BJ (cell line): Measurements from ENCODE around the gene SOX15. TPM values are rescaled to one million over a fixed set of nuclear protein-coding genes. Genes with fewer than 3 reads are reported as not detected.

ENCODE experiments used
- CTCF ChIA-PET: fragments of 350-600 bp; formaldehyde crosslinking; extraction: SDS; loops from one replicate; lab custom pipeline; 2021; ENCODE audit warnings: antibody characterized with exemption, inconsistent platforms; lab: Yijun Ruan, JAX
- POLR2A ChIA-PET: fragments of 300-600 bp; sonication (Branson Sonifier 250); formaldehyde crosslinking; extraction: SDS; loops from one replicate; lab custom pipeline; 2021; ENCODE audit warnings: antibody characterized with exemption; lab: Charles Lee
- DNase-seq: peaks from one replicate; pipeline ENCODE4 v3.0.0-alpha.2; 2011; ENCODE audit warnings: low read depth
- H3K27me3 ChIP-seq: 2 replicates; pipeline ENCODE4 v1.6.0; 2011; ENCODE audit warnings: low read length; ENCODE audit not compliant: control insufficient read depth, insufficient read depth
- H3K36me3 ChIP-seq: 2 replicates; pipeline ENCODE4 v1.5.1; 2011; ENCODE audit warnings: low read length; ENCODE audit not compliant: control insufficient read depth, insufficient read depth
- H3K4me3 ChIP-seq: 2 replicates; pipeline ENCODE4 v1.5.1; 2011; ENCODE audit warnings: low read depth, mild to moderate bottlenecking, control low read depth, low read length
- CTCF ChIP-seq: IDR thresholded peaks from 2 replicates; pipeline ENCODE4 v1.5.1; 2011; ENCODE audit warnings: low read depth, mild to moderate bottlenecking, control low read depth, inconsistent platforms, low read length, moderate library complexity; ENCODE audit not compliant: insufficient read depth
- polyA plus RNA-seq: library from polyadenylated mRNA; depleted of rRNA; stranded (reverse); fragments of >200 nt; gene quantifications from 2 replicates; pipeline ENCODE4 v1.2.3, GENCODE V29; 2011; rRNA removed
- small RNA-seq: library from RNA; depleted of rRNA; stranded (forward); fragments of <200 nt; gene quantifications from one replicate; pipeline ENCODE3, GENCODE V24; 2012; ENCODE audit warnings: low replicate concordance, low read depth; ENCODE audit not compliant: insufficient read length

Gene SOX15
- polyA plus RNA-seq, 1 experiment = 0.34 TPM

GRCh38 chr17:7548585-7549400 is 41.1 kb downstream of the SOX15 start, which contains the start of gene TNFSF12:
Gene TNFSF12 (plus strand): TSS chr17:7549058. CDS start chr17:7549154, 96 bp downstream.
- Histone ChIP-seq H3K36me3 (no peaks in the 10 kb centered on the region; the same call in 1 of the 2 replicates), H3K4me3 (peak within 1 kb of the TSS; percentile 68), H3K27me3 (no peaks in the 10 kb centered on the region)
- peak; percentile 25 for TF ChIP-seq CTCF
- DNase-seq = no peak
- ChIA-PET POLR2A (interaction anchor here (0.6 to 0.7 kb wide), 2 partner anchors 12 to 64 kb away, joined by 3 to 4 read pairs; no protein-coding TSS in a partner anchor), CTCF (interaction anchor here (0.6 to 5.9 kb wide), 5 partner anchors 12 to 284 kb away, joined by 3 to 41 read pairs (median 4); partner anchors contain the start of gene SENP3)

- peaks cover 2% of the 10 kb centered on the region; the same call in 1 of the 2 replicates for H3K27me3 ChIP-seq
- no peak for DNase-seq
- no peaks in the 10 kb centered on the region for H3K36me3 ChIP-seq
- POLR2A ChIA-PET = no interaction called here
- CTCF ChIA-PET = no interaction called here
- TF ChIP-seq CTCF = no peak
- no peak overlapping the region for H3K4me3 ChIP-seq
These were observed 45.0 kb downstream of the SOX15 start for GRCh38 chr17:7544911-7545310.

GRCh38 chr17:7541074-7541621 is 48.7 kb downstream of the SOX15 start:
- ChIA-PET CTCF (interaction anchor here (1.0 to 1.6 kb wide), 2 partner anchors 18 to 20 kb away, joined by 3 to 6 read pairs; no protein-coding TSS in a partner anchor), POLR2A (no interaction called here)
- Histone ChIP-seq H3K36me3 (no peaks in the 10 kb centered on the region), H3K27me3 (peaks cover 2% of the 10 kb centered on the region; the same call in 1 of the 2 replicates), H3K4me3 (no peak overlapping the region)
- no peak for TF ChIP-seq CTCF
- no peak for DNase-seq

- Histone ChIP-seq H3K36me3 (no peaks in the 10 kb centered on the region), H3K4me3 (no peak overlapping the region), H3K27me3 (peaks cover 2% of the 10 kb centered on the region; the same call in 1 of the 2 replicates)
- no peak for DNase-seq
- ChIA-PET POLR2A (no interaction called here), CTCF (no interaction called here)
- TF ChIP-seq CTCF = no peak
These were observed 50.9 kb downstream of the SOX15 start for GRCh38 chr17:7538891-7539545.

Small RNAs within 50 kb of the gene (small RNA-seq; reads per million reads assigned to genes)
- gene CD68 = not detected
- not detected for gene SNORA48
- gene SNORD10 = not detected

Other genes starting within 250 kb of the SOX15 start
- gene KCTD11, start 237.9 kb downstream of the SOX15 start, polyA plus RNA-seq = 16.2 and 19.8 TPM in 2 replicates
- not detected in 2 replicates for gene TMEM95, start 234.9 kb downstream of the SOX15 start, polyA plus RNA-seq
- 1.7 and 2.2 TPM in 2 replicates for gene TNK1, start 209.0 kb downstream of the SOX15 start, polyA plus RNA-seq
- gene PLSCR3, start 195.6 kb downstream of the SOX15 start, polyA plus RNA-seq = 40.1 and 76.1 TPM in 2 replicates
- 65.4 and 101 TPM in 2 replicates for gene TMEM256, start 186.0 kb downstream of the SOX15 start, polyA plus RNA-seq
- 6.0 and 8.5 TPM in 2 replicates for gene NLGN2, start 182.2 kb downstream of the SOX15 start, polyA plus RNA-seq
- not detected in 2 replicates for gene SPEM1, start 169.8 kb downstream of the SOX15 start, polyA plus RNA-seq
- not detected in 2 replicates for gene SPEM2, start 164.5 kb downstream of the SOX15 start, polyA plus RNA-seq
- not detected in 2 replicates for gene SPEM3, start 161.2 kb downstream of the SOX15 start, polyA plus RNA-seq
- 1.8 and 3.0 TPM in 2 replicates for gene TMEM102, start 154.7 kb downstream of the SOX15 start, polyA plus RNA-seq
- 0.50 and 0.98 TPM in 2 replicates for gene FGF11, start 150.6 kb downstream of the SOX15 start, polyA plus RNA-seq
- gene CHRNB1, start 145.0 kb downstream of the SOX15 start, polyA plus RNA-seq = 6.8 and 7.4 TPM in 2 replicates
- 23.6 and 25.9 TPM in 2 replicates for gene ZBTB4, start 110.5 kb downstream of the SOX15 start, polyA plus RNA-seq
- gene SLC35G6, start 108.6 kb downstream of the SOX15 start, polyA plus RNA-seq = not detected in 2 replicates
- 21.5 and 27.7 TPM in 2 replicates for gene POLR2A, start 105.7 kb downstream of the SOX15 start, polyA plus RNA-seq
- 29.2 and 49.5 TPM in 2 replicates for gene TNFSF12, start 41.0 kb downstream of the SOX15 start, polyA plus RNA-seq
- gene TNFSF13, start 31.3 kb downstream of the SOX15 start, polyA plus RNA-seq = 2.0 and 2.4 TPM in 2 replicates
- 69.8 and 72.2 TPM in 2 replicates for gene SENP3, start 28.2 kb downstream of the SOX15 start, polyA plus RNA-seq
- 58.2 and 93.2 TPM in 2 replicates for gene CD68, start 10.5 kb downstream of the SOX15 start, polyA plus RNA-seq
- gene MPDU1, start 6.2 kb downstream of the SOX15 start, polyA plus RNA-seq = 142 and 174 TPM in 2 replicates
- 33.6 and 46.2 TPM in 2 replicates for gene FXR2, start 24.8 kb upstream of the SOX15 start, polyA plus RNA-seq
- 33.9 and 37.4 TPM in 2 replicates for gene SAT2, start 37.7 kb upstream of the SOX15 start, polyA plus RNA-seq
- 0.85 and 1.2 TPM in 2 replicates for gene SHBG, start 40.0 kb upstream of the SOX15 start, polyA plus RNA-seq
- not detected in 2 replicates for gene ATP1B2, start 60.8 kb upstream of the SOX15 start, polyA plus RNA-seq
- 27.6 and 48.4 TPM in 2 replicates for gene TP53, start 97.4 kb upstream of the SOX15 start, polyA plus RNA-seq
- 5.8 and 7.9 TPM in 2 replicates for gene WRAP53, start 98.4 kb upstream of the SOX15 start, polyA plus RNA-seq
- 4.9 and 5.3 TPM in 2 replicates for gene EFNB3, start 115.1 kb upstream of the SOX15 start, polyA plus RNA-seq
- gene DNAH2, start 127.7 kb upstream of the SOX15 start, polyA plus RNA-seq = 0.09 and 0.10 TPM in 2 replicates
- 0.91 and 1.2 TPM in 2 replicates for gene KDM6B, start 244.1 kb upstream of the SOX15 start, polyA plus RNA-seq